Measurements from ENCODE around the gene KRT86.
"Not testable (repeated sequence)": the region's sequence is repeated elsewhere in the genome, so short reads cannot be mapped to it uniquely, and the experiment has no call there.

Gene KRT86

GRCh38 chr12:52238916-52239646 is 35.4 kb upstream of the KRT86 start:
- DNase-seq (ENCODE audit: low spot score): no peak

- DNase-seq (ENCODE audit: low spot score): no peak
These were observed 34.7 kb upstream of the KRT86 start for GRCh38 chr12:52239767-52240166.

GRCh38 chr12:52240247-52240646 is 34.2 kb upstream of the KRT86 start:
- DNase-seq (ENCODE audit: low spot score): not testable (repeated sequence)

- no peak for DNase-seq (ENCODE audit: low spot score)
These were observed 33.1 kb upstream of the KRT86 start for GRCh38 chr12:52241205-52241842.

GRCh38 chr12:52242442-52243258 is 31.8 kb upstream of the KRT86 start:
- DNase-seq (ENCODE audit: low spot score): no peak

GRCh38 chr12:52243259-52243855 is 31.1 kb upstream of the KRT86 start:
- DNase-seq (ENCODE audit: low spot score): no peak

- DNase-seq (ENCODE audit: low spot score): no peak
These were observed 30.4 kb upstream of the KRT86 start for GRCh38 chr12:52243856-52244614.

- no peak for DNase-seq (ENCODE audit: low spot score)
These were observed 29.8 kb upstream of the KRT86 start for GRCh38 chr12:52244615-52244994.

GRCh38 chr12:52245259-52245961 is 29.0 kb upstream of the KRT86 start:
- no peak for DNase-seq (ENCODE audit: low spot score)

- no peak for DNase-seq (ENCODE audit: low spot score)
These were observed 28.4 kb upstream of the KRT86 start for GRCh38 chr12:52245962-52246569.

GRCh38 chr12:52246720-52247621 is 27.5 kb upstream of the KRT86 start:
- DNase-seq (ENCODE audit: low spot score): no peak

GRCh38 chr12:52247622-52248540 is 26.6 kb upstream of the KRT86 start:
- DNase-seq (ENCODE audit: low spot score): no peak

GRCh38 chr12:52248541-52249461 is 25.6 kb upstream of the KRT86 start:
- DNase-seq (ENCODE audit: low spot score): no peak

GRCh38 chr12:52249511-52250047 is 24.9 kb upstream of the KRT86 start:
- no peak for DNase-seq (ENCODE audit: low spot score)

GRCh38 chr12:52250048-52250990 is 24.1 kb upstream of the KRT86 start:
- DNase-seq (ENCODE audit: low spot score): no peak
